KMS-11 (cell line): ENCODE data around the gene TXLNG.

Experiments used
- H2AFZ ChIP-seq: fragments of 200-600 bp; sonication (generic); 2 replicates; pipeline ENCODE4 v1.6.1; 2016; ENCODE audit warnings: antibody characterized with exemption, mixed run types, low read depth
- H3K27ac ChIP-seq: fragments of 200-600 bp; sonication (generic); 2 replicates; pipeline ENCODE4 v1.6.1; 2016; ENCODE audit warnings: mild to moderate bottlenecking, mixed run types
- H3K27me3 ChIP-seq: fragments of 200-600 bp; sonication (generic); 2 replicates; pipeline ENCODE4 v1.6.1; 2017; ENCODE audit warnings: mild to moderate bottlenecking, low read depth, mixed run types, moderate library complexity; ENCODE audit not compliant: insufficient read depth
- H3K36me3 ChIP-seq: fragments of 200-600 bp; sonication (generic); 2 replicates; pipeline ENCODE4 v1.6.1; 2017; ENCODE audit warnings: mild to moderate bottlenecking, mixed run types; ENCODE audit not compliant: insufficient read depth
- H3K4me1 ChIP-seq: fragments of 200-600 bp; sonication (generic); 2 replicates; pipeline ENCODE4 v1.6.1; 2016; ENCODE audit warnings: mild to moderate bottlenecking, low read depth, mixed run types; ENCODE audit not compliant: poor library complexity, severe bottlenecking
- H3K4me2 ChIP-seq: fragments of 200-600 bp; sonication (generic); 2 replicates; pipeline ENCODE4 v1.7.0; 2016; ENCODE audit warnings: mild to moderate bottlenecking, mixed run types
- H3K4me3 ChIP-seq: fragments of 200-600 bp; sonication (generic); IDR thresholded peaks from 2 replicates; pipeline ENCODE4 v1.6.1; 2017; ENCODE audit warnings: low read depth, low read length, mixed read lengths; ENCODE audit not compliant: insufficient read depth
- H3K79me2 ChIP-seq: fragments of 200-600 bp; sonication (generic); 2 replicates; pipeline ENCODE4 v1.6.1; 2016; ENCODE audit warnings: low read depth, mixed run types; ENCODE audit not compliant: insufficient read depth
- H3K9ac ChIP-seq: fragments of 200-600 bp; sonication (generic); 2 replicates; pipeline ENCODE4 v1.6.1; 2016; ENCODE audit warnings: mild to moderate bottlenecking, mixed run types
- H4K20me1 ChIP-seq: fragments of 200-600 bp; sonication (generic); 2 replicates; pipeline ENCODE4 v1.6.1; 2016; ENCODE audit warnings: mild to moderate bottlenecking, mixed run types; ENCODE audit not compliant: insufficient read depth
- TF ChIP-seq, protein P1 (sequence below): fragments of 200-600 bp; sonication (generic); conservative IDR thresholded peaks from 2 replicates; pipeline ENCODE4 v1.6.1; 2017; ENCODE audit warnings: low read depth, mild to moderate bottlenecking, antibody characterized with exemption, low read length, moderate library complexity, mixed read lengths

The TXLNG gene

DNA sequence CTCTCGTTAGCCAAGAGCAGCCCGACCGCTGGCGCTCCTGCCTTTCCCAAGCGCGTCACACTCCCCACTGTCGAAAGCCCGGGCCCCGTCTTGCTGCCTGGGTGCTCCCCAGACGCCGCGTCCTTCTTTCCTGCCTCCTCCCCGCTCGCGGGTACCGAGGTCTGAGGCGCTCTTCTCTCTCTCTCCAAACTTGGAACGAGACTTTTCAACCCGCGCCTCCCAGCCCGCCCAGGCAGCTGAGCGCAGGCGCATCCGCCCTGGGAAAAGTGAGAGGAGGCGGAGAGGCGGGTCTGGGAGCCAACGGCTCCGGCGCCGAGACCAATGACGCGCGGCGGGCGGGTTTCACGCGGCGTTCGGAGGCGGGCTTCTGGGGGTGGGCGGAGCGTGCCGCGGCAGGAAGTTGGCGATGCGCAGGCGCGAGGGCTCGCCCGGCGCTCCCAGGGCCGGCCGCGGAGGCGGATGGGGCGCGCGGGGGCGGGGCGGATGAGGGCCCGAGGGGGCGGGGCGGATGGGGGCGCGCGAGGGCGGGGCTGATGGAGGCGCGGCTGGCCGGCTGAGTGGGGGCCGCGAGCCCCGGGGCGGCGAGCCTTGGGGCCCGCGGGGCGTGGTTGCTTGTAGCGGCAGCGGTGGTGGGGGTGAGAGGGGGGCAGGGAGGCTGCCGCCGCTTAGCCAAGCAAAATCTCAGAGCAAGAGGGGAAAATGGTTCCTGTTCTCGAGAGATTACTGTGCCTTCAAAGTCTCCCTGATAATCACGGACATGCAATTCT lies 84.0 kb downstream of the TXLNG start, which contains the start of gene RBBP7:
TSS of gene RBBP7 (minus strand) at position 268 of the 767 bp plus-strand sequence. CDS start 309 bp downstream, outside the sequence.
- Histone ChIP-seq H3K27ac (peak within 1 kb of the TSS; percentile 95), H4K20me1 (peaks cover 3% of the 10 kb centered on the region; the same call in 1 of the 2 replicates), H3K4me3 (peak within 1 kb of the TSS; percentile 29), H3K27me3 (no peaks in the 10 kb centered on the region), H3K4me1 (peaks cover 29% of the 10 kb centered on the region), H3K79me2 (peaks cover 43% of the 10 kb centered on the region), H2AFZ (peak within 1 kb of the TSS; percentile 78), H3K4me2 (peak within 1 kb of the TSS; percentile 76), H3K36me3 (no peaks in the 10 kb centered on the region), H3K9ac (peak within 1 kb of the TSS; percentile 96)
- TF ChIP-seq, protein P1, sequence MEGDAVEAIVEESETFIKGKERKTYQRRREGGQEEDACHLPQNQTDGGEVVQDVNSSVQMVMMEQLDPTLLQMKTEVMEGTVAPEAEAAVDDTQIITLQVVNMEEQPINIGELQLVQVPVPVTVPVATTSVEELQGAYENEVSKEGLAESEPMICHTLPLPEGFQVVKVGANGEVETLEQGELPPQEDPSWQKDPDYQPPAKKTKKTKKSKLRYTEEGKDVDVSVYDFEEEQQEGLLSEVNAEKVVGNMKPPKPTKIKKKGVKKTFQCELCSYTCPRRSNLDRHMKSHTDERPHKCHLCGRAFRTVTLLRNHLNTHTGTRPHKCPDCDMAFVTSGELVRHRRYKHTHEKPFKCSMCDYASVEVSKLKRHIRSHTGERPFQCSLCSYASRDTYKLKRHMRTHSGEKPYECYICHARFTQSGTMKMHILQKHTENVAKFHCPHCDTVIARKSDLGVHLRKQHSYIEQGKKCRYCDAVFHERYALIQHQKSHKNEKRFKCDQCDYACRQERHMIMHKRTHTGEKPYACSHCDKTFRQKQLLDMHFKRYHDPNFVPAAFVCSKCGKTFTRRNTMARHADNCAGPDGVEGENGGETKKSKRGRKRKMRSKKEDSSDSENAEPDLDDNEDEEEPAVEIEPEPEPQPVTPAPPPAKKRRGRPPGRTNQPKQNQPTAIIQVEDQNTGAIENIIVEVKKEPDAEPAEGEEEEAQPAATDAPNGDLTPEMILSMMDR, result no peak

DNA sequence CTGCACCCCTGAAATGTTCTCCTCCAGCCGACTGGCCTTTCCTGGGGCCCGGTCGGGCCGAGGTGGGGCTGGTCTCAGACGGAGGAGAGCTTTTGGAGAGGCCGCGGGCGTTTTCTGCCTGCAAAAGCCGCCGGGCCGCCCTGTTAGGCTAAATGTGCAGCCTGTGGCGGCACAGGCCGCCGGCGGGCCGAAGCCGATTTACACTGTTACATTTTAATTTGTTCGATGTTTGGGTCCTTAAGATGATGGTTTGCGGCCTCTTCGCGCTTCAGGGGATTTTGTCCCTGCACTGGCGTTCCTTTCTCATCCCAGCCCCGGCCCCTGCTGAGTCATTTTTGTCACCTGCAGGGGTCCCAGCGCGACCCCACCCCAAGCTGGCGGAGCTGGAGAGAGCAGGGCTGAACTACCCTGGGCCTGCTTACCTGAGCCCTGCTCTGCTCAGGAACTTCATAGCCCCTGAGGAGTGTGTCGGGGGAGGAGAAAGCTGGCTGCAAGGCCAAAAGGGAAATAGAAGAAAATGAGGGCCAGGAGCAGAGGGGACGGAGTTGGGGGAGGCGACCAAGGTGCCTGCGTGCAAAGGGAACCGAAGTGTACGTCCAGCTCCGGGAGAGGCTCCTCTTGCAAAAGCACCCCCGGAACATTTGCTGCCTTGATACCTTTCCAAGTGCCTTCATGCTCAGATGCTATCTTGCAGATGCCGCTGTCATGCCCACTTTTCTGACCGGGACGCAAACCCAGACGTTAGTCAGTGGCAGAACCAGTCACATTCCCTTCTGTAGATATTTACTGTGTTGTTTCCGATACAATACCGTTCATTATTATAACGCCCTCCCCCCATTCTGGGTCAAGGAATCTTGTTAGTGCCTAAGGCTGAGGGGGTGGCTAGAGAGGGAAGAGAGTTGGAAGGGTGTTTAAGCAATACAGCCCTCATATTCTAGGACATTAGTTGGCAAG lies 84.9 kb downstream of the TXLNG start:
- H2AFZ ChIP-seq, result peak overlapping the region; percentile 78
- TF ChIP-seq, protein P1, result no peak

DNA sequence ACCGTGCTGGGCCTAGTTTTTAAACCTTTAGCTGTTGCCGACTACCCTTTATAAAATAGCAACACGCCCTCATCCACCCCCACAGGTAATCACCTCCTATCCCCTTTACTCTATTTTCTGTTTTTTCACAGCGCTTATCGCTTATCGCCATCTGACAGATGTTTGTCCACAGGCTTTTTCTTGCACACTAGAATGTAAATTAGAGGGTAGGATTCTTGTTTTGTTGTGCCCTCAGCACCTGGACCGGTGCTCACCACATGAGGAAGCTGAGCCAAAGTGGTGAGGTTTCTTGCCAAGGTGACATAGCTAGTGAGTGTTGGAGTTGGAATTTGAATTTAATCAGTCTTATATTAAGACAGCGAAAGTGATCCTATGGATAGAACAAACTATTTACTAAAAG lies 86.8 kb downstream of the TXLNG start:
- peaks cover 3% of the 10 kb centered on the region; the same call in 1 of the 2 replicates for H4K20me1 ChIP-seq
- H3K4me1 ChIP-seq, result peaks cover 13% of the 10 kb centered on the region
- no peaks in the 10 kb centered on the region for H3K27me3 ChIP-seq
- H3K4me3 ChIP-seq, result no peak overlapping the region
- H3K36me3 ChIP-seq, result no peaks in the 10 kb centered on the region
- TF ChIP-seq, protein P1, result no peak
- H2AFZ ChIP-seq, result no peak overlapping the region
- no peak overlapping the region for H3K4me2 ChIP-seq
- H3K27ac ChIP-seq, result no peak overlapping the region
- peaks cover 15% of the 10 kb centered on the region for H3K79me2 ChIP-seq
- no peak overlapping the region for H3K9ac ChIP-seq

More for the DNA sequence above, 84.9 kb downstream of the TXLNG start:
- Histone ChIP-seq H3K36me3 (no peaks in the 10 kb centered on the region), H3K4me1 (peaks cover 29% of the 10 kb centered on the region), H3K9ac (peak overlapping the region; percentile 96), H3K27ac (peak overlapping the region; percentile 95), H3K4me3 (peak overlapping the region; percentile 29), H4K20me1 (peaks cover 3% of the 10 kb centered on the region; the same call in 1 of the 2 replicates), H3K27me3 (no peaks in the 10 kb centered on the region), H3K79me2 (peaks cover 35% of the 10 kb centered on the region), H3K4me2 (peak overlapping the region; percentile 76)

DNA sequence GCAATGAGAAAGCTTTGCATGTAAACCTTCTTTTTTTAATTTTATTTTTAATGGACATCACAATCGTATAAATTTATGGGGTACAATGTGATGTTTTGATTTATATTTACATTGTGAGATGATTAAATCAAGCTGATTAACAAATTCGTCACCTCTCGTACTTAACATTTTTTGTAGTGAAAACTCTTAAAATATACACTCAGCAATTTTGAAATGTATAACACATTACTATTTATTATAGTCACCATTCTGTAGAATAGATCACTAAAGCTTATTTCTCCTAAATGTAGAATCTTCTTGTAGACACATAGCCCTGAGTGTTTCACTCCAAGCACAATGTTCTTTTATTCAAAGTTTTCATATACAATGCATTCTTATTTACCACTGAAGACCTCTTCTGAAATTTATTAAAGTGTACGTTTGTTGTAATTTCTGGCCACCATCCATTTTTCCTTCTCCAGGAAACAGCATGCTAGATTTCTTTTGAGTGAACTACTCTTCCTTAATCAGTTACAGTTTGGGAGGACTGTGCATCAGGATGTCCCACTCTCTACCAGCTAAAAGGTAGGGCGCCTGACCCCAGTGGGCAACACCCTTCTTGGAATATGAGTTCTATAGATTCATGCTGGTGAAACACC lies 88.3 kb downstream of the TXLNG start:
- H3K79me2 ChIP-seq, result peaks cover under 1% of the 10 kb centered on the region; the same call in 1 of the 2 replicates
- H3K27ac ChIP-seq, result no peak overlapping the region
- no peak overlapping the region for H3K4me2 ChIP-seq
- H3K4me3 ChIP-seq, result no peak overlapping the region
- peaks cover 7% of the 10 kb centered on the region for H3K4me1 ChIP-seq
- no peaks in the 10 kb centered on the region for H3K36me3 ChIP-seq
- TF ChIP-seq, protein P1, result no peak
- H3K27me3 ChIP-seq, result no peaks in the 10 kb centered on the region
- H3K9ac ChIP-seq, result no peak overlapping the region
- H2AFZ ChIP-seq, result no peak overlapping the region
- H4K20me1 ChIP-seq, result no peaks in the 10 kb centered on the region
